ENCODE measurements around the gene CCDC14. TPM values are rescaled to one million over a fixed set of nuclear protein-coding genes. Genes with fewer than 3 reads are reported as not detected.
A peak's percentile ranks its signal among the peaks of the same experiment; 100 is the strongest.
"Not testable (repeated sequence)": the region's sequence is repeated elsewhere in the genome, so short reads cannot be mapped to it uniquely, and the experiment has no call there.

The CCDC14 gene
- total RNA-seq, 1 donor, result 51.4 TPM

GRCh38 chr3:123984957-123985356 lies 23.9 kb upstream of the CCDC14 start:
- no peak overlapping the region for H3K4me2 ChIP-seq (ENCODE audit: insufficient read depth, low read length)
- peaks cover 80% of the 10 kb centered on the region for H3K27me3 ChIP-seq (ENCODE audit: insufficient read depth, low read length)
- H3K79me2 ChIP-seq (ENCODE audit: insufficient read depth, low read length), result no peaks in the 10 kb centered on the region
- no peak for TF ChIP-seq CTCF (IDR thresholded peaks at IDR 0.05; ENCODE audit: extremely low read depth, low read depth, low read length)
- peaks cover 7% of the 10 kb centered on the region for H3K4me1 ChIP-seq (ENCODE audit: insufficient read depth, low read length)
- no peaks in the 10 kb centered on the region for H4K20me1 ChIP-seq (ENCODE audit: insufficient read depth, low read length)
- no peaks in the 10 kb centered on the region for H3K9me3 ChIP-seq (ENCODE audit: low read depth, low read length)
- H3K4me3 ChIP-seq (ENCODE audit: insufficient read depth, low read length), result no peak overlapping the region
- H3K27ac ChIP-seq (ENCODE audit: low read depth, low read length), result no peak overlapping the region
- no peak overlapping the region for H2AFZ ChIP-seq (ENCODE audit: low read length)
- H3K36me3 ChIP-seq (ENCODE audit: insufficient read depth, low read length), result no peaks in the 10 kb centered on the region
- no peak for DNase-seq (ENCODE audit: insufficient read length, low spot score, missing footprints)

DNA sequence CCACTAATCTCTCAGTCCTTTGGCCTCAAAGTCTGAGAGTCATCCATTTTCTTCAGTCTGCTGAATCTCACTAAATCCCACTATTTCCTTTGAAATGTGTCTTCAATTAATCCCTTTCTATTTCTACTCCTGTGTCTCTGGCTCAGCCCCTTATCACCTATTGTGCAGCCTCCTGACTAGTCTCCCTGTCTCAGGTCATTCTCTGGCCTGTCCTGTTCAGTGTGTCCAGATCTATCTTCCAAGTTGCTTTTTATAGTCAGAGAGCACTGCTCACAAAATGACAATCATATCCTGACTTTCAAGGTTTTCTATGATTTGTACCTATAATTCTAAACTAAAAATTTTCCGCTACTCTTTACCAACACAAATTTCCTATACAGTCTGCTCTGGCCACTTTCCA lies 23.3 kb upstream of the CCDC14 start:
- Histone ChIP-seq H3K27me3 (ENCODE audit: insufficient read depth, low read length) (peaks cover 75% of the 10 kb centered on the region), H3K36me3 (ENCODE audit: insufficient read depth, low read length) (no peaks in the 10 kb centered on the region)
- no peak for TF ChIP-seq CTCF (IDR thresholded peaks at IDR 0.05; ENCODE audit: extremely low read depth, low read depth, low read length)

GRCh38 chr3:123981317-123981716 lies 20.3 kb upstream of the CCDC14 start:
- H4K20me1 ChIP-seq (ENCODE audit: insufficient read depth, low read length); H3K27ac ChIP-seq (ENCODE audit: low read depth, low read length); DNase-seq (ENCODE audit: insufficient read length, low spot score, missing footprints); H3K4me2 ChIP-seq (ENCODE audit: insufficient read depth, low read length); H3K79me2 ChIP-seq (ENCODE audit: insufficient read depth, low read length); H2AFZ ChIP-seq (ENCODE audit: low read length); H3K36me3 ChIP-seq (ENCODE audit: insufficient read depth, low read length); H3K4me3 ChIP-seq (ENCODE audit: insufficient read depth, low read length); H3K9me3 ChIP-seq (ENCODE audit: low read depth, low read length): not testable (repeated sequence)
- H3K27me3 ChIP-seq (ENCODE audit: insufficient read depth, low read length), result peaks cover 49% of the 10 kb centered on the region
- peaks cover 11% of the 10 kb centered on the region for H3K4me1 ChIP-seq (ENCODE audit: insufficient read depth, low read length)

More for the DNA sequence above, 23.3 kb upstream of the CCDC14 start:
- peaks cover 7% of the 10 kb centered on the region for H3K4me1 ChIP-seq (ENCODE audit: insufficient read depth, low read length)
- no peak overlapping the region for H3K4me3 ChIP-seq (ENCODE audit: insufficient read depth, low read length)
- no peaks in the 10 kb centered on the region for H3K79me2 ChIP-seq (ENCODE audit: insufficient read depth, low read length)
- H3K27ac ChIP-seq (ENCODE audit: low read depth, low read length), result no peak overlapping the region
- H4K20me1 ChIP-seq (ENCODE audit: insufficient read depth, low read length), result no peaks in the 10 kb centered on the region
- no peak overlapping the region for H2AFZ ChIP-seq (ENCODE audit: low read length)
- H3K9me3 ChIP-seq (ENCODE audit: low read depth, low read length), result no peaks in the 10 kb centered on the region
- H3K4me2 ChIP-seq (ENCODE audit: insufficient read depth, low read length), result no peak overlapping the region
- DNase-seq (ENCODE audit: insufficient read length, low spot score, missing footprints), result no peak

DNA sequence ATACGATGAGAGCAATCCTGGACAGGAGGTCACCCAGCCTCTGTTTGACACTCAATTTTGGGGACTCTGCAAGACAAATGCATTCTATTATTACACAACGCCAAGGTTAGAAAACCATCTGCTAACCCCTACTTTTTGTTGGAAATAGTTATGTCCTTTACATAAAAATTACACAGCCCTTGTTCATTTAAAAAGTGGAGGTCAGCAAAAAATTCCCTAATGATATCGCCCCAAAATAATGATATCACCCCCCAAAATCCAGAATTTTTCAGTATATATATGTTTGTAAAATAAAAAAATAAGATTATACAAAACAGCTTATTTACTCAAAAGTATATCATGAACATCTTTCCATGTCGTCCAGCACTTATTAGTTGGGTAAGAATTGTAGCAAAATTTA lies 19.5 kb upstream of the CCDC14 start:
- H3K4me3 ChIP-seq (ENCODE audit: insufficient read depth, low read length), result peak overlapping the region; percentile 76

More for the DNA sequence above, 19.5 kb upstream of the CCDC14 start:
- Histone ChIP-seq H3K4me2 (ENCODE audit: insufficient read depth, low read length) (peak overlapping the region; percentile 94), H3K36me3 (ENCODE audit: insufficient read depth, low read length) (no peaks in the 10 kb centered on the region), H4K20me1 (ENCODE audit: insufficient read depth, low read length) (no peaks in the 10 kb centered on the region), H2AFZ (ENCODE audit: low read length) (peak overlapping the region; percentile 99), H3K27ac (ENCODE audit: low read depth, low read length) (no peak overlapping the region), H3K9me3 (ENCODE audit: low read depth, low read length) (no peaks in the 10 kb centered on the region), H3K27me3 (ENCODE audit: insufficient read depth, low read length) (peaks cover 48% of the 10 kb centered on the region), H3K4me1 (ENCODE audit: insufficient read depth, low read length) (peaks cover 13% of the 10 kb centered on the region), H3K79me2 (ENCODE audit: insufficient read depth, low read length) (no peaks in the 10 kb centered on the region)
- DNase-seq (ENCODE audit: insufficient read length, low spot score, missing footprints), result no peak
- TF ChIP-seq CTCF (IDR thresholded peaks at IDR 0.05; ENCODE audit: extremely low read depth, low read depth, low read length), result no peak

All from osteoblast (primary cell).